CD4-positive, alpha-beta T cell (primary cell): ENCODE results near the gene ISCU. TPM values are rescaled to one million over a fixed set of nuclear protein-coding genes. Genes with fewer than 3 reads are reported as not detected.

Source experiments
- ATAC-seq: fragments of 200-7000 bp; cut with Tn5 transposase; one replicate; pipeline ENCODE4 v1.10.0; 2022; ENCODE audit warnings: mild to moderate bottlenecking; ENCODE audit not compliant: poor library complexity
- CTCF ChIA-PET: fragments of 350-600 bp; sonication (Branson Sonifier 250); formaldehyde crosslinking; loops from one replicate; lab custom pipeline; 2021; ENCODE audit warnings: antibody characterized with exemption, inconsistent platforms; lab: Charles Lee
- POLR2A ChIA-PET: fragments of 350-600 bp; sonication (Branson Sonifier 250); formaldehyde crosslinking; loops from one replicate; lab custom pipeline; 2021; ENCODE audit warnings: antibody characterized with exemption, inconsistent platforms; lab: Charles Lee
- DNase-seq, 14 experiments: peaks; one replicate each; pipeline ENCODE4 v3.0.0-alpha.2; 2013 to 2020; ENCODE audit warnings: mixed read lengths in 2 of 14
- H3K27ac ChIP-seq, 2 donors: one replicate each; pipeline versions ENCODE4 v1.5.1 to v1.7.0; 2013; ENCODE audit warnings: low read length in 2 of 2, low read depth in 1 of 2, mild to moderate bottlenecking in 1 of 2
- H3K27me3 ChIP-seq, 2 experiments: 1 replicate in 1 of 2; 2 replicates in 1 of 2; pipeline versions ENCODE4 v1.6.1 to v1.7.0; 2013; ENCODE audit warnings: low read length in 2 of 2, control low read depth in 1 of 2, mild to moderate bottlenecking in 1 of 2, moderate library complexity in 1 of 2; ENCODE audit not compliant: insufficient read depth in 2 of 2, control insufficient read depth in 1 of 2
- H3K36me3 ChIP-seq: one replicate; pipeline ENCODE4 v1.6.1; 2013; ENCODE audit warnings: low read length, control low read depth; ENCODE audit not compliant: insufficient read depth
- H3K4me1 ChIP-seq: one replicate; pipeline ENCODE4 v1.6.1; 2013; ENCODE audit warnings: low read length, control low read depth; ENCODE audit not compliant: insufficient read depth
- H3K4me3 ChIP-seq: one replicate; pipeline ENCODE4 v1.5.1; 2013; ENCODE audit warnings: mild to moderate bottlenecking, low read length, moderate library complexity
- H3K9me3 ChIP-seq, 2 experiments: 1 replicate in 1 of 2; 2 replicates in 1 of 2; pipeline versions ENCODE4 v1.6.1 to v1.7.0; 2013; ENCODE audit warnings: low read length in 2 of 2, mild to moderate bottlenecking in 2 of 2, control low read depth in 1 of 2, moderate library complexity in 1 of 2; ENCODE audit not compliant: control insufficient read depth in 1 of 2, insufficient read depth in 1 of 2
- H3K27ac Mint-ChIP-seq: one replicate; pipeline ENCODE4 v1.8.0; 2020; ENCODE audit warnings: mixed read lengths
- H3K27me3 Mint-ChIP-seq: one replicate; pipeline ENCODE4 v1.8.0; 2021; ENCODE audit warnings: mixed read lengths
- H3K36me3 Mint-ChIP-seq: one replicate; pipeline ENCODE4 v1.8.0; 2021; ENCODE audit warnings: low read depth, mixed read lengths
- H3K4me1 Mint-ChIP-seq: one replicate; pipeline ENCODE4 v1.8.0; 2021; ENCODE audit warnings: low read depth, mixed read lengths
- H3K4me3 Mint-ChIP-seq: one replicate; pipeline ENCODE4 v1.8.0; 2020; ENCODE audit warnings: mild to moderate bottlenecking, mixed read lengths
- H3K9me3 Mint-ChIP-seq: one replicate; pipeline ENCODE4 v1.8.0; 2020; ENCODE audit warnings: mixed read lengths
- intact Hi-C, 2 experiments: fragments of 100-400 bp; cut with DNase I in 1 of 2; cut with micrococcal nuclease in 1 of 2; formaldehyde crosslinking; loops; one replicate each; pipeline versions ENCODE4 v1.15.1 to v1.9.0; 2023 to 2025; cut with DNase I, micrococcal nuclease
- total RNA-seq, 174 experiments: library from RNA in 2 of 174; stranded (reverse) in 2 of 174; gene quantifications; one replicate each; pipeline ENCODE4 v1.2.3 and lab custom pipeline; 2021 to 2026
- TF ChIP-seq, protein P1 (sequence below): fragments of 200-600 bp; IDR thresholded peaks from one replicate; pipeline ENCODE4 v1.8.0; 2022; ENCODE audit warnings: antibody characterized with exemption, mild to moderate bottlenecking

Gene ISCU
- total RNA-seq, 2 experiments from 2014 or later, result 269 to 270 TPM

DNA sequence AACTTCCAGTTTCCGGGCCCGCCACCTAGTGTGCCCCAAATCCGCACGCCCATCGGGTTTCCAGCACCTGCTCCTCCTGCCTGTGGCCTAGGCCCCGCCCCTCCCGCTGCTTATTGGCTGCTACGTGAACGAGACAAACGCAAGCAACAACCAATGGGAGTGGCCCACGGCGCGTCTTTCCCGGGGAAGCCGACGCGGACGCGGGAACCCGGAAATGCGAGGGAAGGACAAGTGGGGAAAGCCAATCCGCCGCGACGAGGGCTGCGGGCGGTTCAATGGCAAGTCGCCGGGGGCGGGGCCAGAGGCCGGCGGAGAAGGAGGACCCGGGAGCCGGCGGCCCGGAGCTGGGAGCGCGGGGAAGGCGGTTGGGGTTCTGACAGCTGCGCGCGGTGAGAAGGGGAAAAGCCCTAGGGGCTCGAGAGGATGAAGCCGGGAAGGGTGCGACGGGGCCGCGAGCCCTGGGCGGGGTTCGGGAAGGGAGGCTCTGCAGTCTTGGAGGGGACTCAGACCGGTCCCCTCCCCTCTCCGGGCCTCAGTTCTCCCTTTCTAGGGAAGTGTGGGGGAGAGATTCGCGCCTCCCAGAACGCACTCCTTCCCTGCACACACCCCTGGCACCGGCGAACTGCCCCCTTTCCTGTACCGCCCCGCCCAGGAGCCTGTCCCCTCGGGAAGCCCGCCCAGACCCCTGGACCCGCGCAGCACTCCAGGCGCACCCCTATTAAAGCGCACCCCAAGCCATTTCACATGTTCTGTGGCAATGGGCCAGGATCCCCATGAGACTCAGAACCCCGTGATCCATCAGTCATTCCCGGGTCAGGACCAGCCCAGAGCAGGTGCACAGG is 47.2 kb upstream of the ISCU start, which contains the start of gene FICD:
Gene FICD, plus strand, starts transcription at position 305 of the 842 bp plus-strand sequence. CDS start 1,696 bp downstream, outside the sequence.
- Mint-ChIP-seq H3K4me1 (peaks cover 29% of the 10 kb centered on the region), H3K4me3 (peak within 1 kb of the TSS; percentile 96), H3K27ac (peak within 1 kb of the TSS; percentile 87), H3K36me3 (peaks cover 36% of the 10 kb centered on the region), H3K9me3 (no peaks in the 10 kb centered on the region), H3K27me3 (no peaks in the 10 kb centered on the region)
- POLR2A ChIA-PET, result interaction anchor here (1.2 to 1.6 kb wide), 2 partner anchors 46 to 103 kb away, joined by 3 to 12 read pairs; partner anchors contain the start of genes ISCU and SART3
- no peaks in the 10 kb centered on the region for H3K9me3 ChIP-seq
- H3K4me1 ChIP-seq, result peaks cover 34% of the 10 kb centered on the region
- peak within 1 kb of the TSS; percentile 70 to 71 for H3K27ac ChIP-seq
- TF ChIP-seq, protein P1, sequence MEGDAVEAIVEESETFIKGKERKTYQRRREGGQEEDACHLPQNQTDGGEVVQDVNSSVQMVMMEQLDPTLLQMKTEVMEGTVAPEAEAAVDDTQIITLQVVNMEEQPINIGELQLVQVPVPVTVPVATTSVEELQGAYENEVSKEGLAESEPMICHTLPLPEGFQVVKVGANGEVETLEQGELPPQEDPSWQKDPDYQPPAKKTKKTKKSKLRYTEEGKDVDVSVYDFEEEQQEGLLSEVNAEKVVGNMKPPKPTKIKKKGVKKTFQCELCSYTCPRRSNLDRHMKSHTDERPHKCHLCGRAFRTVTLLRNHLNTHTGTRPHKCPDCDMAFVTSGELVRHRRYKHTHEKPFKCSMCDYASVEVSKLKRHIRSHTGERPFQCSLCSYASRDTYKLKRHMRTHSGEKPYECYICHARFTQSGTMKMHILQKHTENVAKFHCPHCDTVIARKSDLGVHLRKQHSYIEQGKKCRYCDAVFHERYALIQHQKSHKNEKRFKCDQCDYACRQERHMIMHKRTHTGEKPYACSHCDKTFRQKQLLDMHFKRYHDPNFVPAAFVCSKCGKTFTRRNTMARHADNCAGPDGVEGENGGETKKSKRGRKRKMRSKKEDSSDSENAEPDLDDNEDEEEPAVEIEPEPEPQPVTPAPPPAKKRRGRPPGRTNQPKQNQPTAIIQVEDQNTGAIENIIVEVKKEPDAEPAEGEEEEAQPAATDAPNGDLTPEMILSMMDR, result no peak
- DNase-seq, result peak; percentile 96 to 100 (median 99)
- no peaks in the 10 kb centered on the region for H3K27me3 ChIP-seq
- ATAC-seq, result peak; percentile 93
- peak within 1 kb of the TSS; percentile 99 for H3K4me3 ChIP-seq
- peaks cover 28% of the 10 kb centered on the region for H3K36me3 ChIP-seq
- intact Hi-C loops, result loop anchor here (2.0 to 10.0 kb wide), 17 partner anchors 47 to 1610 kb away; partner anchors contain the start of genes PRDM4 (in 2 of the 2), ALKBH2 (in 1 of the 2), CORO1C (in 1 of the 2) and CRY1 (in 1 of the 2)
- CTCF ChIA-PET, result no interaction called here

DNA sequence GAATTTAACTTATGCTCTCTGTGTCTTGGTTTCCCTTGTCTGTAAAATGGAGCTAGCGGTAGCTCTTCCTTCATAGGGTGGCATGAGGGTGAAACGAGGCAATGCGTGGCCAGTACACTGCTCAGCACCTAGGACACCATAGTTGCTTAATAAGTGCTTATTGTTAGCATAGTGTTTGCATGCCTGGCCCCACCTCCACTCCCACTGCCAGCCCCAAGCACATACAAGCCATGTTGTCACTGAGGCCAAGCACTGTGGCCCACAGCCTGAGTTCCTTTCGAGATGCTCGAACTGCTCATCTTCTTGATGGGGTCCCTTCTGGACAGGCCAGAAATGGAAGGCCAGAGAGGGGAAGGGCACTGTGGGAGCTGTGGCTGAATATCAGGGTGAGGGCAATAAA is 46.5 kb upstream of the ISCU start:
- no peaks in the 10 kb centered on the region for H3K9me3 ChIP-seq
- H3K36me3 Mint-ChIP-seq, result peaks cover 44% of the 10 kb centered on the region
- ChIA-PET POLR2A (interaction anchor here (1.2 to 1.6 kb wide), 2 partner anchors 46 to 102 kb away, joined by 3 to 12 read pairs; partner anchors contain the start of genes ISCU and SART3), CTCF (no interaction called here)
- H3K36me3 ChIP-seq, result peaks cover 35% of the 10 kb centered on the region
- intact Hi-C loops, result loop anchor here (2.0 to 10.0 kb wide), 14 partner anchors 41 to 1609 kb away; partner anchors contain the start of genes PRDM4 (in 2 of the 2), ALKBH2 (in 1 of the 2), CRY1 (in 1 of the 2) and IFT81 (in 1 of the 2)
- H3K4me1 Mint-ChIP-seq, result peaks cover 29% of the 10 kb centered on the region
- H3K4me3 ChIP-seq, result peak overlapping the region; percentile 99
- H3K4me1 ChIP-seq, result peaks cover 34% of the 10 kb centered on the region
- H3K9me3 Mint-ChIP-seq, result no peaks in the 10 kb centered on the region
- DNase-seq (peak in 1 of 14 experiments; percentile 30), ATAC-seq (no peak)
- H3K27ac Mint-ChIP-seq, result peak overlapping the region; percentile 87
- H3K27me3 ChIP-seq, result no peaks in the 10 kb centered on the region
- H3K4me3 Mint-ChIP-seq, result peak overlapping the region; percentile 96
- no peaks in the 10 kb centered on the region for H3K27me3 Mint-ChIP-seq
- TF ChIP-seq, protein P1, result no peak
- H3K27ac ChIP-seq, result peak overlapping the region; percentile 70 to 71

DNA sequence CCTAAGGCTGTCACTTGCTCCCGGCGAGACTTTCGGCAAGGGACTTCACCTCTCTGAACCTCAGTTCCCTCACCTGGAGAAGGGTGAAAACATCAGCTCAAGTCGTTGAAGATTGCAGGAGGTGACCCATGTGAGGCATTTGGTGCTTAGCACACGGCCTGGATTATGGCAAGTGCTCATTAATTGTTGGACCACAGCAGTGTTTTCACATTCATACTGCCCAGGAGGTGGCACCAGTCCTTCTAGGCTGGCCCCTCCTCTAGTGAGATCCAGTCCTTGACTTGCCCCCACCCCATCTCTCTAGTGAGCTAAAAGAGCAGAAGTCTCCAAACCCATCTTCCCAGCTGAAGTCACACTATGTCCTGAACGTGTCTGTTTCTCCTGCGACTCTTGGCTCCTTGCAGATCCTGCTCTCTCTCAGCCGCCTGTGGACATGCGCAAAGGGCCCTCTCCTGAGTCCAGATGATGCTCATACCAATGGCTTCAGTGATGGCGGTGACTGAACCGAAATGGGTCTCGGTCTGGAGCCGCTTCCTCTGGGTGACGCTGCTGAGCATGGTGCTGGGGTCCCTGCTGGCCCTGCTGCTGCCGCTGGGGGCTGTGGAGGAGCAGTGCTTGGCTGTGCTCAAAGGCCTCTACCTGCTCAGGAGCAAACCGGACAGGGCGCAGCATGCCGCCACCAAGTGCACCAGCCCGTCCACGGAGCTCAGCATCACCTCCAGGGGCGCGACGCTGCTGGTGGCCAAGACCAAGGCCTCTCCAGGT is 45.7 kb upstream of the ISCU start:
- H3K36me3 Mint-ChIP-seq, result peaks cover 51% of the 10 kb centered on the region
- H3K27ac Mint-ChIP-seq, result peak overlapping the region; percentile 87
- Histone ChIP-seq H3K36me3 (peaks cover 43% of the 10 kb centered on the region), H3K4me3 (no peak overlapping the region), H3K9me3 (no peaks in the 10 kb centered on the region), H3K27me3 (no peaks in the 10 kb centered on the region), H3K4me1 (peaks cover 32% of the 10 kb centered on the region), H3K27ac (peak overlapping the region in 1 of 2 donors; percentile 42)
- H3K4me1 Mint-ChIP-seq, result peaks cover 27% of the 10 kb centered on the region
- POLR2A ChIA-PET, result interaction anchor here (1.6 kb wide), 1 partner anchor 45 kb away, joined by 12 read pairs; the partner anchor contains the start of genes ISCU and SART3
- DNase-seq (peak in 1 of 14 experiments; percentile 25), ATAC-seq (no peak)
- peak overlapping the region; percentile 96 for H3K4me3 Mint-ChIP-seq
- H3K9me3 Mint-ChIP-seq, result no peaks in the 10 kb centered on the region
- H3K27me3 Mint-ChIP-seq, result no peaks in the 10 kb centered on the region
- TF ChIP-seq, protein P1, result no peak
- CTCF ChIA-PET, result no interaction called here
- intact Hi-C loops, result loop anchor here (2.0 to 10.0 kb wide), 12 partner anchors 40 to 1608 kb away; partner anchors contain the start of genes CRY1 (in 1 of the 2), IFT81 (in 1 of the 2), ISCU (in 1 of the 2) and KCTD10 (in 1 of the 2)
